Activated CD8-positive, alpha-beta memory T cell treated with anti-CD3 and anti-CD28 coated beads, Interleukin-2, amount 50 U/mL, for 24 hours (primary cell): ENCODE data around the gene AKAIN1.

ENCODE experiments used
- DNase-seq: peaks from one replicate; pipeline ENCODE4 v3.0.0-alpha.2; 2020; ENCODE audit errors: extremely low read depth

The AKAIN1 gene

GRCh38 chr18:5093902-5094301, 103.2 kb downstream of the AKAIN1 start:
- no peak for DNase-seq
